ENCODE data around the gene IRX4. TPM values are rescaled to one million over a fixed set of nuclear protein-coding genes. Genes with fewer than 3 reads are reported as not detected.

Gene IRX4
- total and polyA plus RNA-seq, 12 donors, result 0.03 TPM; not detected in 11

GRCh38 chr5:1896602-1897376 lies 14.1 kb upstream of the IRX4 start:
- WGBS, 4 donors, result 58 to 70% (median 68%) methylated on average over 19 to 21 of the region's 21 CpGs
- Histone ChIP-seq H3K4me1 (replicated peaks in 1 of 2) (no peaks in the 10 kb centered on the region), H3K27me3 (peaks cover 7% of the 10 kb centered on the region), H3K4me3 (no peak overlapping the region), H3K9me3 (replicated peaks in 1 of 3) (no peaks in the 10 kb centered on the region), H3K27ac (no peak overlapping the region), H3K36me3 (replicated peaks in 1 of 2) (no peaks in the 10 kb centered on the region)
- TF ChIP-seq CTCF (IDR thresholded peaks at IDR 0.05) (no peak), POLR2A (IDR thresholded peaks at IDR 0.05) (no peak)
- intact Hi-C loops (cut with DNase I), result no loop called here
- DNase-seq, result no peak

- DNase-seq, result no peak
- Histone ChIP-seq H3K36me3 (replicated peaks in 1 of 2) (no peaks in the 10 kb centered on the region), H3K4me3 (no peak overlapping the region), H3K27ac (no peak overlapping the region), H3K9me3 (replicated peaks in 1 of 3) (no peaks in the 10 kb centered on the region), H3K4me1 (replicated peaks in 1 of 2) (no peaks in the 10 kb centered on the region), H3K27me3 (peaks cover 7% of the 10 kb centered on the region)
- 74 to 81% (median 77%) methylated on average over 11 to 15 of the region's 15 CpGs for WGBS, 4 donors
- TF ChIP-seq CTCF (IDR thresholded peaks at IDR 0.05) (no peak), POLR2A (IDR thresholded peaks at IDR 0.05) (no peak)
- intact Hi-C loops (cut with DNase I), result no loop called here
These were observed 13.2 kb upstream of the IRX4 start for GRCh38 chr5:1895739-1896420.

GRCh38 chr5:1894243-1894642 lies 11.5 kb upstream of the IRX4 start:
- no peak for DNase-seq
- intact Hi-C loops (cut with DNase I), result no loop called here
- H3K27me3 ChIP-seq, result peaks cover 15% of the 10 kb centered on the region
- H3K9me3 ChIP-seq (replicated peaks in 1 of 3), result no peaks in the 10 kb centered on the region
- no peaks in the 10 kb centered on the region for H3K4me1 ChIP-seq (replicated peaks in 1 of 2)
- no peak overlapping the region for H3K4me3 ChIP-seq
- H3K27ac ChIP-seq, result no peak overlapping the region
- no peak for TF ChIP-seq CTCF (IDR thresholded peaks at IDR 0.05)
- TF ChIP-seq POLR2A (IDR thresholded peaks at IDR 0.05), result no peak
- WGBS, 4 donors, result 59 to 72% (median 64%) methylated on average over 8 of the region's 8 CpGs
- no peaks in the 10 kb centered on the region for H3K36me3 ChIP-seq (replicated peaks in 1 of 2)

GRCh38 chr5:1893754-1894153 lies 11.0 kb upstream of the IRX4 start:
- no peak overlapping the region for H3K27ac ChIP-seq
- WGBS, 4 donors, result 74 to 78% (median 76%) methylated on average over 10 of the region's 10 CpGs
- no peaks in the 10 kb centered on the region for H3K4me1 ChIP-seq (replicated peaks in 1 of 2)
- DNase-seq, result no peak
- no peak overlapping the region for H3K4me3 ChIP-seq
- TF ChIP-seq CTCF (IDR thresholded peaks at IDR 0.05) (no peak), POLR2A (IDR thresholded peaks at IDR 0.05) (no peak)
- peaks cover 19% of the 10 kb centered on the region for H3K27me3 ChIP-seq
- no peaks in the 10 kb centered on the region for H3K9me3 ChIP-seq (replicated peaks in 1 of 3)
- no peaks in the 10 kb centered on the region for H3K36me3 ChIP-seq (replicated peaks in 1 of 2)
- intact Hi-C loops (cut with DNase I), result no loop called here

Data from adrenal gland (tissue), 12 donors.